Tibial artery (tissue), 4 donors: Measurements from ENCODE around the gene BCAS1.

ENCODE experiments used
- DNase-seq, 2 donors: peaks; one replicate each; pipeline ENCODE4 v3.0.0-alpha.2; 2019
- H3K27ac ChIP-seq, 2 donors: fragments of 200-600 bp; sonication (generic) in 1 of 2; 1 replicate in 1 of 2; 2 replicates in 1 of 2; pipeline ENCODE4 v1.5.1; 2018 to 2019; ENCODE audit warnings: mild to moderate bottlenecking in 1 of 2
- H3K27me3 ChIP-seq, 2 donors: fragments of 200-600 bp; sonication (generic) in 1 of 2; one replicate each; pipeline versions ENCODE4 v1.5.1 to v1.6.0; 2016 to 2019
- H3K36me3 ChIP-seq, 3 donors: fragments of 200-600 bp; sonication (generic) in 2 of 3; one replicate each; pipeline ENCODE4 v1.5.1; 2016 to 2019; ENCODE audit warnings: mild to moderate bottlenecking in 2 of 3
- H3K4me1 ChIP-seq, 4 donors: fragments of 200-600 bp; sonication (generic) in 2 of 4; 1 replicate in 3 of 4; 2 replicates in 1 of 4; pipeline ENCODE4 v1.5.1; 2016 to 2019
- H3K4me3 ChIP-seq, 2 donors: fragments of 200-600 bp; sonication (generic) in 1 of 2; 1 replicate in 1 of 2; 2 replicates in 1 of 2; pipeline ENCODE4 v1.5.1; 2018 to 2019; ENCODE audit warnings: mild to moderate bottlenecking in 2 of 2
- H3K9me3 ChIP-seq, 3 donors: fragments of 200-600 bp; sonication (generic) in 1 of 3; one replicate each; pipeline ENCODE4 v1.5.1; 2016 to 2019
- intact Hi-C: fragments of 100-400 bp; cut with DNase I; formaldehyde crosslinking; loops from one replicate; pipeline ENCODE4 v1.15.0; 2023; ENCODE audit warnings: low total_unique reads
- TF ChIP-seq, protein P1 (sequence below), 2 experiments: fragments of 200-600 bp in 1 of 2; fragments of 450-650 bp in 1 of 2; IDR thresholded peaks; one replicate each; pipeline ENCODE4 v1.5.1; 2017 to 2019; ENCODE audit warnings: antibody characterized with exemption in 2 of 2, mild to moderate bottlenecking in 1 of 2, moderate library complexity in 1 of 2

BCAS1 gene, protein sequence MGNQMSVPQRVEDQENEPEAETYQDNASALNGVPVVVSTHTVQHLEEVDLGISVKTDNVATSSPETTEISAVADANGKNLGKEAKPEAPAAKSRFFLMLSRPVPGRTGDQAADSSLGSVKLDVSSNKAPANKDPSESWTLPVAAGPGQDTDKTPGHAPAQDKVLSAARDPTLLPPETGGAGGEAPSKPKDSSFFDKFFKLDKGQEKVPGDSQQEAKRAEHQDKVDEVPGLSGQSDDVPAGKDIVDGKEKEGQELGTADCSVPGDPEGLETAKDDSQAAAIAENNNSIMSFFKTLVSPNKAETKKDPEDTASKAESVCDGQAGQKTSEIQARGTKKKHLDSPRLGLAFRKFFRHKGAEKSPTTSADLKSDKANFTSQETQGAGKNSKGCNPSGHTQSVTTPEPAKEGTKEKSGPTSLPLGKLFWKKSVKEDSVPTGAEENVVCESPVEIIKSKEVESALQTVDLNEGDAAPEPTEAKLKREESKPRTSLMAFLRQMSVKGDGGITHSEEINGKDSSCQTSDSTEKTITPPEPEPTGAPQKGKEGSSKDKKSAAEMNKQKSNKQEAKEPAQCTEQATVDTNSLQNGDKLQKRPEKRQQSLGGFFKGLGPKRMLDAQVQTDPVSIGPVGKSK

DNA sequence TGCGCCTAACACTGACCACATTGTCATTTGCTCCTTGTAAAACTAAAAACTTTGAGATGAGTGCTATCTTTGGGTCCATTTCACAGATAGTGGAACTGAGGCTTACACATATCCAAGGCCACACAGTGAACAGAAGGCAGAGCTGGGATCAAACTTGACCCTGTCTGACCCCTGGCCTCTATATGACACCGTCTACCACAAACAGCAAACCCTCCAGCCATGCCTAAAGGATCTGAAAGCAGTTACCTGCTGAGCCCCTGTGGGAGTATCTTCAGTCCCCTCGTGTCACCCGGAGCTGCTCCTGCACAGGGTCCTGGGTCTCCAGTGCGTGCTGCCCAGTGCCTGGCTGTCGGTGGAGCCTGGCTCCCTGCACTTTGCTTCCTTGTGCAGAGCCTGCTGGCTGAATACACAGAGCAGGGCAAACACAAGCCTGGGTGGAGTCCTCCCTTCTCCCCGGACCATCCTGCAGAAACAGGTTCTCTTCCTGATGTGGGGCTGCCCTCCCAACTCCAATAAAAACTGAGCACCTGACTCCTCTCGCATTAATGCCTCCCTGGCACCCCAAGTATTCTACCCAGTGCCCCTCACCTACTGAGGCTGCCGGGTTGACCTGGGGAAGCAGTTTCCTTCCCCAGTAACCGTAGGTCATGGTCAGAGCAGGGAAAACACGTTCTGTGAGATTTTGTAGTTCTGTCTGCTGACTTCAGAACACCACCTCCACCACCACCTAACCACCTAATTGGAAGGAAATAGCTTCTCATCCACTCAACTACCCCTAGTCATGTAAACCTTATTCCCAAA, at the start of gene BCAS1:
Gene BCAS1, minus strand, starts transcription at position 408 of the 801 bp plus-strand sequence. CDS start 11,876 bp downstream, outside the sequence.
- peaks cover 0 to 13% of the 10 kb centered on the region in 2 donors for H3K27me3 ChIP-seq
- no peaks in the 10 kb centered on the region for H3K4me1 ChIP-seq
- TF ChIP-seq, protein P1, sequence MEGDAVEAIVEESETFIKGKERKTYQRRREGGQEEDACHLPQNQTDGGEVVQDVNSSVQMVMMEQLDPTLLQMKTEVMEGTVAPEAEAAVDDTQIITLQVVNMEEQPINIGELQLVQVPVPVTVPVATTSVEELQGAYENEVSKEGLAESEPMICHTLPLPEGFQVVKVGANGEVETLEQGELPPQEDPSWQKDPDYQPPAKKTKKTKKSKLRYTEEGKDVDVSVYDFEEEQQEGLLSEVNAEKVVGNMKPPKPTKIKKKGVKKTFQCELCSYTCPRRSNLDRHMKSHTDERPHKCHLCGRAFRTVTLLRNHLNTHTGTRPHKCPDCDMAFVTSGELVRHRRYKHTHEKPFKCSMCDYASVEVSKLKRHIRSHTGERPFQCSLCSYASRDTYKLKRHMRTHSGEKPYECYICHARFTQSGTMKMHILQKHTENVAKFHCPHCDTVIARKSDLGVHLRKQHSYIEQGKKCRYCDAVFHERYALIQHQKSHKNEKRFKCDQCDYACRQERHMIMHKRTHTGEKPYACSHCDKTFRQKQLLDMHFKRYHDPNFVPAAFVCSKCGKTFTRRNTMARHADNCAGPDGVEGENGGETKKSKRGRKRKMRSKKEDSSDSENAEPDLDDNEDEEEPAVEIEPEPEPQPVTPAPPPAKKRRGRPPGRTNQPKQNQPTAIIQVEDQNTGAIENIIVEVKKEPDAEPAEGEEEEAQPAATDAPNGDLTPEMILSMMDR (IDR thresholded peaks at IDR 0.05): no peak
- no peak within 1 kb of the TSS for H3K27ac ChIP-seq
- H3K4me3 ChIP-seq: no peak within 1 kb of the TSS
- H3K9me3 ChIP-seq: no peaks in the 10 kb centered on the region
- intact Hi-C loops: no loop called here
- H3K36me3 ChIP-seq: no peaks in the 10 kb centered on the region
- no peak for DNase-seq

DNA sequence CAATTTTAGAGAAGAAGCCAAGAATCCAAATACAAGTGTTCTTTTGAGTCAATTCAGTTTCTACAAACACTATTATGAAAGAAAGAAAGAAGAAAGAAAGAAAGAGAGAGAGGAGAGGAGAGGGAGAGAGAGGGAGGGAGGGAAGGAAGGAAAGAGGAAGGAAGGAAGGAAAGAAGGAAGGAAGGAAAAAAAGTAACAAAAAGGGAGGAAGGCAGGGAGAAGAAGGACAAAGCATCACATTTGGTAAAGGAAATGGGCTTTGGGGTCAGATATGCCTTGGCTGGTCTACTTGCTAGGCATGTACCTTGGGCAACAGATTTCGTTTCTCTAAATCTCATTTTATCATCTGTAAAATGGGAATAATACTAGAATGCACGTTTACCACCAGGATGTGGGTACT, 49.4 kb upstream of the BCAS1 start:
- H3K4me1 ChIP-seq: no peaks in the 10 kb centered on the region

DNA sequence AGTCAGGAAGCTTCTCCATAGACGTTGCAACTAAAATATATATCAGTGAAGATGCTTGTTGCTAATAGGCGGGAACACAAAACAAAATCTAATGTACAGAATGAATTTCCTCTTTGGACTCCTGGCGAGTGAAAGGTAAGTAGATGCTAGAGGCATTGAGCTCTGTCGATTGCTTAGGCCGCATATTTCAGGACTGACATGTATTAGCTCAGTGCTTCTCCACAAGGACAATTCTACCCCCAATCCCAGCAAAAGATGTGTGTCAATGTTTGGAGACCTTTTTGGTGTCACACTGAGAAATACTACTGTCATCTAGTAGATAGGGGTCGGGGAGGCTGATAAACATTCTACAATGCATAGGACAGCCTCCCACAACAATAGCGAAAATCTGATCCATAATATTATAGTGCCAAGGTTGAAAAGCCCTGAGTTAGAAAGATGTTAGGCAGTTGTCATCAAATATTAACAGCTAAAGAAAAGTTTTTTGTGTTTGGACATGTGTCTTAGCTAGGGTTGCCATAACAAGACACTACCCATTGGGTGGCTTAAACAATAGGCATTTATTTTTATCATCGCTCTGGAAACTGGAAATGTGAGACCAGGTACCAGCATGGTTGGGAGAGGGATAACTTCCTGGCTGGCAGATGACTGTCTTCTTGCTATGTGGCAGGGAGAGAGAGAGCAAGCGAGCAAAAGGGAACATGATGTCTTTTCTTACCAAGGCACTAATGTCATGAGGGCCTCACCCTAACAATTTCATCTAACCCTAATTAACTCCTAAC, 48.0 kb upstream of the BCAS1 start:
- no peaks in the 10 kb centered on the region for H3K27me3 ChIP-seq
- TF ChIP-seq, protein P1 (IDR thresholded peaks at IDR 0.05): no peak
- no peaks in the 10 kb centered on the region for H3K9me3 ChIP-seq
- H3K4me3 ChIP-seq: no peak overlapping the region
- H3K4me1 ChIP-seq: no peaks in the 10 kb centered on the region
- intact Hi-C loops: no loop called here
- no peak overlapping the region for H3K27ac ChIP-seq
- DNase-seq: no peak
- H3K36me3 ChIP-seq: no peaks in the 10 kb centered on the region

More for the DNA sequence above, 49.4 kb upstream of the BCAS1 start:
- H3K4me3 ChIP-seq: no peak overlapping the region
- TF ChIP-seq, protein P1 (IDR thresholded peaks at IDR 0.05): no peak
- intact Hi-C loops: no loop called here
- no peak for DNase-seq
- H3K9me3 ChIP-seq: no peaks in the 10 kb centered on the region
- no peak overlapping the region for H3K27ac ChIP-seq
- no peaks in the 10 kb centered on the region for H3K27me3 ChIP-seq
- H3K36me3 ChIP-seq: no peaks in the 10 kb centered on the region

DNA sequence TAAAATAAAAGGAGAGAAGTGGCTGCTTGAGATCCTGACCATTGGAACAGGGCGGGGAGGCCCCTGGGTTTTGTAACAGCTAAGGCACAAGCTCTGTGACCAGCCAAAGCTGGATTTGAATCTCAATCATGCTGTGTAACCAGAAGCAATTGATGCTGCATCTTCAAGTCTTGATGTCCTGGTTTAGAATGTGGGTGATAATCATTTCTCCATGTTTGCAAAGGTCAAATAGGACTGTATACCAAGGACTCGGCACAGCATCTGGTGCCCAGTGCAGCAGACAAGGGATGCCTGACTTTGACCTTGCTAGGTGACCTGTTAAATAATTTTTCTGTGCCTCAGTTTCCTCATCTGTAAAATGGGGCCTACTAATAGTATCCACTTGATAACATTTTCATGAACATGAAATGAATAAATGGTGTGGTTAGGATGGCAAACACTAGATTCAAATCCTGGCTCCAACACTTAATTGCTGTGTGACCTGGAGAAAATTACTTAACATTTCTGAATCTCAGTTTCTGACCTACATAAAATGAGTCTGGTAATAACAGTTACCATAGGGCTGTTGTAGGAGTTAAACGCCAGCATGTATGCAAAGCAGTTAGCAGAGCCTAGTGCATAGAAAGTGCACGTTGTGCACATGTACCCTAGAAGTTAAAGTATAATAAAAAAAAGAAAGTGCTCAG, 46.3 kb upstream of the BCAS1 start:
- Histone ChIP-seq H3K27me3 (no peaks in the 10 kb centered on the region), H3K9me3 (no peaks in the 10 kb centered on the region), H3K4me1 (no peaks in the 10 kb centered on the region), H3K36me3 (no peaks in the 10 kb centered on the region), H3K27ac (no peak overlapping the region), H3K4me3 (no peak overlapping the region)
- intact Hi-C loops: no loop called here
- no peak for DNase-seq
- TF ChIP-seq, protein P1 (IDR thresholded peaks at IDR 0.05): no peak
